ENCODE results near the gene GNG14.

GRCh38 chr19:12692960-12693359 lies 5.2 kb downstream of the GNG14 start:
- TF ChIP-seq CTCF (IDR thresholded peaks at IDR 0.05) = no peak
- TF ChIP-seq POLR2A (IDR thresholded peaks at IDR 0.05) = no peak

Measured in lower leg skin (tissue), 3 donors.